ENCODE results near the gene ADAD2. TPM values are rescaled to one million over a fixed set of nuclear protein-coding genes. Genes with fewer than 3 reads are reported as not detected.

The ADAD2 gene
- total and polyA plus RNA-seq, 2 of the 4 experiments (the other 2 are of a cell fraction), result not detected

GRCh38 chr16:84205976-84206691, 15.2 kb downstream of the ADAD2 start:
- BruUV-seq (replicated peaks), result no TSS peak
- H3K23ac ChIP-seq (ENCODE audit: low read depth, low read length), result no peak overlapping the region
- WGBS, 2 experiments (ENCODE audit: extremely low coverage in 2 of 2, insufficient read length in 1 of 2), result 82% methylated on average over 4 of the region's 18 CpGs; no CpG with 5 or more reads in 1 of the 2 experiments
- no peak overlapping the region for H4K5ac ChIP-seq (ENCODE audit: low read depth, low read length)
- no peak overlapping the region for H2AK9ac ChIP-seq (replicated peaks; ENCODE audit: low read depth, low read length, poor library complexity)
- H3K4me2 ChIP-seq (ENCODE audit: low read depth, low read length), result no peak overlapping the region
- no peak overlapping the region for H2AK5ac ChIP-seq (ENCODE audit: low read depth, low read length)
- TF ChIP-seq MAFK (IDR thresholded peaks at IDR 0.05; ENCODE audit: low read depth, low read length) (no peak), RCOR1 (IDR thresholded peaks at IDR 0.05; ENCODE audit: insufficient replicate concordance, low read length) (no peak), BHLHE40 (IDR thresholded peaks at IDR 0.05; ENCODE audit: low read depth, low read length) (no peak), NFE2L2 (IDR thresholded peaks at IDR 0.05; ENCODE audit: low read depth, low read length) (no peak), FOS (IDR thresholded peaks at IDR 0.05; ENCODE audit: low read depth, low read length) (no peak)
- POLR2A ChIA-PET (ENCODE audit: unreplicated experiment), result no interaction called here
- H3K36me3 ChIP-seq (ENCODE audit: control insufficient read depth, insufficient read depth, low read length), result no peaks in the 10 kb centered on the region
- no peaks in the 10 kb centered on the region for H4K20me1 ChIP-seq (ENCODE audit: insufficient read depth, low read length)
- CTCF ChIA-PET, result no interaction called here
- H3K18ac ChIP-seq (ENCODE audit: low read depth, low read length), result no peak overlapping the region
- no peak overlapping the region for H2BK15ac ChIP-seq (ENCODE audit: low read depth, low read length)
- ATAC-seq (ENCODE audit: low read depth), result no peak
- no peak overlapping the region for H2BK20ac ChIP-seq (ENCODE audit: low read depth, low read length)
- H3K9ac ChIP-seq (ENCODE audit: low read depth, low read length), result no peak overlapping the region
- DNase-seq, result no peak
- in situ Hi-C loops (cut with MboI; ENCODE audit: low sequenced_read_pairs), result no loop called here
- no peak overlapping the region for H2BK120ac ChIP-seq (ENCODE audit: low read depth, low read length)
- no peaks in the 10 kb centered on the region for H3K9me3 ChIP-seq (ENCODE audit: control insufficient read depth, insufficient read depth, low read length)
- H4K8ac ChIP-seq (ENCODE audit: low read depth in 2 of 2, low read length in 2 of 2), result no peak overlapping the region
- H3K4me3 ChIP-seq (ENCODE audit: insufficient read depth, low read depth, low read length), result no peak overlapping the region
- no peak overlapping the region for H2BK5ac ChIP-seq (ENCODE audit: low read depth, low read length, poor library complexity, severe bottlenecking)
- peaks cover 29% of the 10 kb centered on the region for H3K27me3 ChIP-seq (ENCODE audit: control insufficient read depth, insufficient read depth, low read length)
- dilution Hi-C loops (cut with HindIII; ENCODE audit: low sequenced_read_pairs, unreplicated experiment), result no loop called here
- H2AFZ ChIP-seq (replicated peaks; ENCODE audit: low read length, poor library complexity), result no peak overlapping the region
- no peak overlapping the region for H3K56ac ChIP-seq (ENCODE audit: extremely low read depth, insufficient read depth, low read length)
- no peak overlapping the region for H3K14ac ChIP-seq (replicated peaks; ENCODE audit: low read depth, low read length)
- no peak overlapping the region for H4K91ac ChIP-seq (ENCODE audit: insufficient read depth, low read depth, low read length)
- H3K4me1 ChIP-seq (ENCODE audit: control insufficient read depth, insufficient read depth, low read length), result no peaks in the 10 kb centered on the region
- no peaks in the 10 kb centered on the region for H3K79me1 ChIP-seq (ENCODE audit: low read depth in 1 of 2, low read length in 2 of 2)
- no peaks in the 10 kb centered on the region for H3K9me1 ChIP-seq (ENCODE audit: insufficient read depth, low read length)
- no peak overlapping the region for H3K27ac ChIP-seq (ENCODE audit: insufficient read depth, low read length)
- intact Hi-C loops (cut with micrococcal nuclease), result no loop called here
- H3K4ac ChIP-seq (ENCODE audit: low read depth, low read length), result no peak overlapping the region

Measured in IMR-90 (cell line).